ENCODE measurements around the gene FBXO33.

The FBXO33 gene

DNA sequence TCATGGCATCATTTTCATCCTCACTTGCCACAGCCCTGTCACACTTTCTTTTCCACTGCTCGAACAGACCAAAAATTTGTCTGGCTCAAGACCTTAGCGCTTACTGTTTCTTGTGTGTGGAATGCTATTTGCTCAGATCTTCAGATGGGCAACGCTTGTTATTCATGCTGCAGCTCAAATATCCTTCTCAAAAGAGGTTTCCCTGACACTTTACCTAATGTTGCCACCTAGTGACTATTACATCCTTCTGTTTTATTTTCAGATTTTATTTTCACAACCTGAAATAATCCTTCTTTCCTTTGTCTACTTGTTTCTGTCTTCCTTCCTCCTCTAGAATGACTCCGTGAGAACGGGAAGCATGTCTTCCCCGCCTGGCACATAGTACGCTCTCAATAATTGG is 5.6 kb downstream of the FBXO33 start:
- H3K9ac ChIP-seq (ENCODE audit: low read length), result no peak overlapping the region
- no peaks in the 10 kb centered on the region for H3K36me3 ChIP-seq (ENCODE audit: insufficient read depth, low read length)
- no peaks in the 10 kb centered on the region for H3K9me3 ChIP-seq (ENCODE audit: low read length)
- H3K27ac ChIP-seq (ENCODE audit: low read depth, low read length), result no peak overlapping the region
- H3K4me3 ChIP-seq (ENCODE audit: low read depth in 1 of 2, low read length in 2 of 2), result no peak overlapping the region
- no peaks in the 10 kb centered on the region for H3K27me3 ChIP-seq (ENCODE audit: control insufficient read depth in 1 of 2, insufficient read depth in 2 of 2, low read length in 2 of 2)
- H3K4me1 ChIP-seq (ENCODE audit: insufficient read depth, low read length), result peaks cover 23% of the 10 kb centered on the region

DNA sequence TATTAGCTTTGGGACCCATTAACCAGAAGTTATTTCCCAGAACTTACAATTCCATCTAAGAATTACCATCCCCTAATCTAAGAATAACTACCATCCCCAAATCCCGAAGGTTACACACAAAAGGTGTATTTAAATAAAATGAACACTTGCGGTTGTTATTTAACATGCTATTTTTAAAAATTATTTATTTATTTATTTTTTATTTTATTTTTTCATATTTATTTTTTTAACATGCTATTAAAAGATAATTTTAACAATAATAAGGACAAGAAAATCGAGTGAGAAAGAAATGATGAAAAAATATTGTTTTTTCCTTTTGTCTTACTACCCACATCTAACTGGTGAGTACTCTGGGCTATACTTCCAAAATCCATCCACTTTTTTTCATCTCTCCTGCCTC is 6.3 kb downstream of the FBXO33 start:
- Histone ChIP-seq H3K9me3 (ENCODE audit: low read length) (no peaks in the 10 kb centered on the region), H3K27me3 (ENCODE audit: control insufficient read depth in 1 of 2, insufficient read depth in 2 of 2, low read length in 2 of 2) (no peaks in the 10 kb centered on the region), H3K27ac (ENCODE audit: low read depth, low read length) (no peak overlapping the region), H3K36me3 (ENCODE audit: insufficient read depth, low read length) (no peaks in the 10 kb centered on the region), H3K9ac (ENCODE audit: low read length) (no peak overlapping the region), H3K4me1 (ENCODE audit: insufficient read depth, low read length) (peaks cover 23% of the 10 kb centered on the region), H3K4me3 (ENCODE audit: low read depth in 1 of 2, low read length in 2 of 2) (no peak overlapping the region)

DNA sequence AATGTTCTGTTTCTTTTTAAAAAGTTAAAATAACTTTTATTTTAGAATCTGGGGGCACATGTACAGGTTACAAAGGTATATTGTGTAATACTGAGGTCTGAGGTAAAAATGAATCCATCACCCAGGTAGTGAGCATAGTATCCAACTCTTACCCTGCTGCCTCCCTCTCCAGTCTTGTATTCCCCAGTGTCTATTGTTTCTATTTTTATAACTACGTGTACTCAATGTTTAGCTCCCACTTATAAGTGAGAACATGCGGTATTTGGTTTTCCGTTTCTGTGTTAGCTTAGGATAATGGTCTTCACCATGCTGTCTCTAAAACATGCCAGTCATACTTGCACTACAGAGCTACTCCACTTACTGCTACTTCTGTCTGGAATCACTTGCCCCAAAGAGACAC is 8.4 kb downstream of the FBXO33 start:
- no peak overlapping the region for H3K9ac ChIP-seq (ENCODE audit: low read length)
- H3K4me1 ChIP-seq (ENCODE audit: insufficient read depth, low read length), result peaks cover 3% of the 10 kb centered on the region
- no peaks in the 10 kb centered on the region for H3K36me3 ChIP-seq (ENCODE audit: insufficient read depth, low read length)
- no peak overlapping the region for H3K27ac ChIP-seq (ENCODE audit: low read depth, low read length)
- H3K27me3 ChIP-seq (ENCODE audit: control insufficient read depth in 1 of 2, insufficient read depth in 2 of 2, low read length in 2 of 2), result no peaks in the 10 kb centered on the region
- no peaks in the 10 kb centered on the region for H3K9me3 ChIP-seq (ENCODE audit: low read length)
- no peak overlapping the region for H3K4me3 ChIP-seq (ENCODE audit: low read depth in 1 of 2, low read length in 2 of 2)

DNA sequence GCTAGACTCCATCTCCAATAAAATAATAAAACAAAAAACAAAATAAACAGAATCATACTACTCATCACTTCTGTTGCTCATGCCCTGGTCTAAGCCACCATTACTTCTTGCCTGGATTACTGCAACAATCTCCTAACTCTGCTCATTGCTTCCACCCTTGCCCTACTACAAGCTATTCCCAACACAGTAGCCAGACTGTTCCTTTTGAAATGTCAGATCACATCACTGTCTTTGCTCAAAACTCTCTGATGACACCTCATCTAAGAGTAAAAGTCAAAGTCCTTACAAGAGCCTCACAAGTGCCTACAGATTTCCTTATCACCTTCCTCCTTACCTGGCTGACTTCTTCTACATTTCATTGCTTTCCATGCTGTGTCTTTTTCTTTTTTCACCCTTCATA is 10.0 kb downstream of the FBXO33 start:
- H3K4me3 ChIP-seq (ENCODE audit: low read depth in 1 of 2, low read length in 2 of 2), result no peak overlapping the region
- no peaks in the 10 kb centered on the region for H3K36me3 ChIP-seq (ENCODE audit: insufficient read depth, low read length)
- no peaks in the 10 kb centered on the region for H3K9me3 ChIP-seq (ENCODE audit: low read length)
- no peak overlapping the region for H3K27ac ChIP-seq (ENCODE audit: low read depth, low read length)
- no peaks in the 10 kb centered on the region for H3K4me1 ChIP-seq (ENCODE audit: insufficient read depth, low read length)
- no peak overlapping the region for H3K9ac ChIP-seq (ENCODE audit: low read length)
- no peaks in the 10 kb centered on the region for H3K27me3 ChIP-seq (ENCODE audit: control insufficient read depth in 1 of 2, insufficient read depth in 2 of 2, low read length in 2 of 2)

DNA sequence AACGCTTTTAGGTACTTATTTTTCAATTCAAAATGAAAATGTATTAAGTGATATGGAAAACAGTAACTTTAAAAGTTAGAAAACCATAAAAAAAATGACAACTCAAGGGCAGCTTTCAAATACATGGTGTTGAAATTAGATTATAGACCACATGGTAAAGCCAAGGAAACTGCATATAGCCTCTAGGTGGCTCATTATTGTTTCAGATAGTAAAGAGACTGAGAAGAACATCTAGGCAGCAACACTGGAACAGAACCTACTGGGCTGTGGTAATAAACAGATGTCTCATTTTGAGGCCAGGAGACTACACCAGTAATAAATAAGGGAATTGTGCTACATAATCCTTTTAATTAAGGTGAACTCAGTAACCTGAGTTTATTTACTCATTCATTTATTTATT is 13.0 kb downstream of the FBXO33 start:
- H3K9ac ChIP-seq (ENCODE audit: low read length), result no peak overlapping the region
- H3K4me3 ChIP-seq (ENCODE audit: low read depth in 1 of 2, low read length in 2 of 2), result no peak overlapping the region
- peaks cover 4% of the 10 kb centered on the region for H3K9me3 ChIP-seq (ENCODE audit: low read length)
- H3K36me3 ChIP-seq (ENCODE audit: insufficient read depth, low read length), result no peaks in the 10 kb centered on the region
- no peaks in the 10 kb centered on the region for H3K27me3 ChIP-seq (ENCODE audit: control insufficient read depth in 1 of 2, insufficient read depth in 2 of 2, low read length in 2 of 2)
- H3K27ac ChIP-seq (ENCODE audit: low read depth, low read length), result no peak overlapping the region
- no peaks in the 10 kb centered on the region for H3K4me1 ChIP-seq (ENCODE audit: insufficient read depth, low read length)

DNA sequence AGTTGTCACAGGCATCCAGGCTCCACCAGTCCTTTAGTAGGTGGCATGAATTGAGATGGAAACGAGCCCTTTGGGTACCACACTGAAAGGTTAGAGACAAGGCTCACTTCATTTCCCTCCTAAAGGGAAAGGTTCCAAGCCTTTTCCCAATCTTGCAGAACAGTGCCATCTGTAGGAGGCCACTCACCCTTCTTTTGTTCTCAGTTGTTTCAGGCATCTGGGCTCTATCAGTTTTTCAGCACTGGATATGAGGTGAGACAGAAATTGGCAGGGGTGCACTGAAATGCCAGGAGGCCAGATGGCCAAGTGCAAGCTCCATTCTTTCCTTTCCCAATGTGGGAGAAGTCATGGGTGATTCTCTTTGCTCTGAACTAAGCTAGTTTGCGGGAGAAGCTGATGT is 15.2 kb downstream of the FBXO33 start:
- Histone ChIP-seq H3K4me1 (ENCODE audit: insufficient read depth, low read length) (no peaks in the 10 kb centered on the region), H3K9me3 (ENCODE audit: low read length) (peaks cover 4% of the 10 kb centered on the region)

DNA sequence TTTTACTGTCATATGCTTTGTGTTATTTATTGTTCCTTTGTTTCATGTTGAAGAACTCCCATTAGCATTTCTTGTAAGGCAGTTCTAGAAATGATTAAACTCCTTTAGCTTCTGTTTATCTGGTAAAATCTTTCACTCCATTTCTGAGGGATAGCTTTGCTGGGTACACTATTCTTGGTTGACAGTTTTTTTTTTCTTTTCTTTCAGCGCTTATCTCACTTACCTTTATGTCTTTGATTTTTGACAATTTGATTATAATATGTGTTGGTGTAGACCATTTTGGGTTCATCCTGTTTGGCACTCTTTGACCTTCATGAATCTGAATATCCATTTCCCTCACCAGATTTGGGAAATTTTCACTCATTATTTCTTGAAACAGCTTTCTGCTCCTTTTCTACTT is 16.2 kb downstream of the FBXO33 start:
- Histone ChIP-seq H3K36me3 (ENCODE audit: insufficient read depth, low read length) (no peaks in the 10 kb centered on the region), H3K27ac (ENCODE audit: low read depth, low read length) (no peak overlapping the region), H3K27me3 (ENCODE audit: control insufficient read depth in 1 of 2, insufficient read depth in 2 of 2, low read length in 2 of 2) (no peaks in the 10 kb centered on the region), H3K9me3 (ENCODE audit: low read length) (peaks cover 4% of the 10 kb centered on the region), H3K4me3 (ENCODE audit: low read depth in 1 of 2, low read length in 2 of 2) (no peak overlapping the region), H3K9ac (ENCODE audit: low read length) (no peak overlapping the region), H3K4me1 (ENCODE audit: insufficient read depth, low read length) (no peaks in the 10 kb centered on the region)

More for the DNA sequence above, 15.2 kb downstream of the FBXO33 start:
- Histone ChIP-seq H3K36me3 (ENCODE audit: insufficient read depth, low read length) (no peaks in the 10 kb centered on the region), H3K9ac (ENCODE audit: low read length) (no peak overlapping the region), H3K4me3 (ENCODE audit: low read depth in 1 of 2, low read length in 2 of 2) (no peak overlapping the region), H3K27ac (ENCODE audit: low read depth, low read length) (no peak overlapping the region), H3K27me3 (ENCODE audit: control insufficient read depth in 1 of 2, insufficient read depth in 2 of 2, low read length in 2 of 2) (no peaks in the 10 kb centered on the region)

DNA sequence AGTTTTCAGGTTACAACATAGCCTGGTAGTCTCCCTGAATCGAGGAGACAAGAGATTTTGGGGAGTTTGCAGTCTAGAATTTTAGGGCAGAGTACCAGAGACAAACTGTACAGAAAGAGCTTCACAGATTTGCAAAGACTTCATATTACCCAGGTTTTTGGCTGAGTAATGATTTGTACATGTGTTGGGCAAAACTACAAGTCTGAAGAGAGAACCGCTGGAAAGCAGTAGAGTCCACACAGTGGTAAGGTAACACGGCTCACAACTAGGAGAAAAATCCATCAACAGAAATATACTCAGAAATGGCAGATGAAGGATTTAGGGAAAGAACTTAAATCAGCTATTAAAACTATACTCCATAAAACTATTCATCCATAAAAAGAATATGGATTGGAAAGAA is 25.7 kb downstream of the FBXO33 start:
- Histone ChIP-seq H3K4me3 (ENCODE audit: low read depth in 1 of 2, low read length in 2 of 2) (no peak overlapping the region), H3K27me3 (ENCODE audit: control insufficient read depth in 1 of 2, insufficient read depth in 2 of 2, low read length in 2 of 2) (no peaks in the 10 kb centered on the region), H3K4me1 (ENCODE audit: insufficient read depth, low read length) (no peaks in the 10 kb centered on the region), H3K36me3 (ENCODE audit: insufficient read depth, low read length) (peaks cover under 1% of the 10 kb centered on the region), H3K9ac (ENCODE audit: low read length) (no peak overlapping the region), H3K9me3 (ENCODE audit: low read length) (no peaks in the 10 kb centered on the region), H3K27ac (ENCODE audit: low read depth, low read length) (no peak overlapping the region)

DNA sequence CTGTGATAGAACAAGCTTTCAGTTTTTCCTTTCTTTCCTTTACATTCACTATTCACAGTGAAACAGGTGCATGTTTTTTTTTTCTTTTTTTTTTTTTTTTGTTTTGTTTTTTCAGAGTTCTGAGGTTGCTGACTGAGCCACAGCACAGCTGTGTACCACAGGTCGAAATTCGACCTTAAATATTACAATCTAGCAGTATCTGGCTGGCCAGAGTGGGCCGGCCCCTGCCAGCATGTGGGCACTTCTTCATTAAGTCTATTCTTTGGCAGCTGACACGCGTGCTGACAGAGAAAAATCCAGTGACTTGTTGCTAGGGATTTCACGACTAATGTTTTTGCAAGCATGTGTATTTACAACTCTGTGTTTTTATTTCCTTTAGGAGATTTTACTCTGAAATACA is 33.9 kb downstream of the FBXO33 start:
- Histone ChIP-seq H3K4me3 (ENCODE audit: low read depth in 1 of 2, low read length in 2 of 2) (no peak overlapping the region), H3K4me1 (ENCODE audit: insufficient read depth, low read length) (no peaks in the 10 kb centered on the region), H3K27me3 (ENCODE audit: control insufficient read depth in 1 of 2, insufficient read depth in 2 of 2, low read length in 2 of 2) (no peaks in the 10 kb centered on the region), H3K27ac (ENCODE audit: low read depth, low read length) (no peak overlapping the region), H3K9ac (ENCODE audit: low read length) (no peak overlapping the region), H3K9me3 (ENCODE audit: low read length) (no peaks in the 10 kb centered on the region), H3K36me3 (ENCODE audit: insufficient read depth, low read length) (peaks cover 25% of the 10 kb centered on the region)

DNA sequence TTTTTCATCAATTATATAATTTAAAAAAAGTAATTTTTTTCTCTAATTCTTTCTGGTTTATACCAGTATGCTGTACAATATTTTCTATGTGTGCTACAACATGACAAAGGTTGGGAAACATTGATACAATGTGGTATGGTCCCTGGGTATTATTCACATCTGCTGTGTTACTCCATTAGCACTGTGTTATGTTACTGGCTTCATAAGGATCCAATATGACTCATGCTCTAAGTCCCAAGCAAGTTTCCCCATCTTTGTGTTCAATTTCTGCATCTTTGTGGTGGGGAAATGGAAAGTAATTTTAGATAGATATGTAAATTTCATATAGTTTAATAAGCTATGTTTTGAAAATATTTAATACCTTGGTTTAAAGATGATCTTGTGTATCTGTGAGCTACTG is 35.8 kb downstream of the FBXO33 start:
- H3K27ac ChIP-seq (ENCODE audit: low read depth, low read length), result no peak overlapping the region
- no peak overlapping the region for H3K9ac ChIP-seq (ENCODE audit: low read length)
- H3K27me3 ChIP-seq (ENCODE audit: control insufficient read depth in 1 of 2, insufficient read depth in 2 of 2, low read length in 2 of 2), result no peaks in the 10 kb centered on the region
- H3K4me3 ChIP-seq (ENCODE audit: low read depth in 1 of 2, low read length in 2 of 2), result no peak overlapping the region
- H3K9me3 ChIP-seq (ENCODE audit: low read length), result no peaks in the 10 kb centered on the region
- no peaks in the 10 kb centered on the region for H3K4me1 ChIP-seq (ENCODE audit: insufficient read depth, low read length)
- H3K36me3 ChIP-seq (ENCODE audit: insufficient read depth, low read length), result peaks cover 24% of the 10 kb centered on the region

DNA sequence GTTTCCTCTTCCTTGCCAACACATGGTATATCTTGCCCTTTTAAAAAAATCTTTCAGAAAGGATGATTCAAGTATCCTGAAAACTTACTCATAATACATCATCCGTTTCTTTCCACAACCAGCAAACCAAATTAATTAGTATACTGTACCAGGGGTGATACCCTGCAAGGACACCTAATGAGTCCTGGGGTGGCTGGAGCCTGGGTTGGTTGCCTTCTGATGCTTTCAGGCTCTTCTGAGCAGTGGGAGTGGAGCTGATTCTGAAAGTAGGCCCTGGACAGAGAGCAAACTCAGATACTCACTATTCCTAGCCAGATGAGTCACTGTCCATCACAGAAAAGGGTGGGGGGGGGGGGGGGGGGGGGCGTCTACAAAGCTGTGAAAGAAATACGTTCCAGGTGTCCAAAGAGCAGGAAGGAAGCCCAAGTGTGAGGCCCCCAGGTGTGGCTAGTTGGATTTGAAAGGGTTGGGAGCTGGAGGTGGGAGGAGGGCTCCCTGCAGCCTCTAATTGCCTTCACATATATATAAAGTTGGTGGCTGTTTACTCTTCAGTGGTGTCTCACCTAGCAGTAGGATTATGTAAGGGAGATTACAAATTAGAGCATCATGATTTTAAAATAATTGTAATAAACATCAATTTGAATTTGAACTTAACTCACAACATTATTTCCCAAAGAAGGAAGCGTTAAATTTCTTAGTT is 36.5 kb downstream of the FBXO33 start:
- Histone ChIP-seq H3K4me1 (ENCODE audit: insufficient read depth, low read length) (no peaks in the 10 kb centered on the region), H3K27ac (ENCODE audit: low read depth, low read length) (no peak overlapping the region), H3K4me3 (ENCODE audit: low read depth in 1 of 2, low read length in 2 of 2) (no peak overlapping the region), H3K9ac (ENCODE audit: low read length) (no peak overlapping the region), H3K27me3 (ENCODE audit: control insufficient read depth in 1 of 2, insufficient read depth in 2 of 2, low read length in 2 of 2) (no peaks in the 10 kb centered on the region), H3K36me3 (ENCODE audit: insufficient read depth, low read length) (peaks cover 20% of the 10 kb centered on the region), H3K9me3 (ENCODE audit: low read length) (no peaks in the 10 kb centered on the region)

DNA sequence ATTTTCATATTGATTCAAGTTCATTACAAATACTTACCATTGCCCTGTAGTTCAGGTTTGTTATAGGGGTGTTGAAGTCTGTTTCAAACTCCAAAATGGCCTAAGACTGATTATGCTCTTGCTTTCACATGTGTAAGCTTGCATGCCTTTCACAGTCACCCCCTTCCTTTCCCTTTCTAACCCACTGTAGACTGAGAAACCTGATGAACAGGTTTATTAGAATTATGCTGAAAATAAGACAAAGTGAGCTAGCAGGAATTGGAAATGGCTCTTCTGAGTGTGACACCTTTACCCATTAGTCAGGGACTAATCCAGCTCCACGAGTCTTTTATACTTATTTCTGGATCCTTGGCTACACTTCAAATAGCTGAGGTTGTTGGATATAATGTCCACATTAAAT is 38.9 kb downstream of the FBXO33 start:
- no peak overlapping the region for H3K4me3 ChIP-seq (ENCODE audit: low read depth in 1 of 2, low read length in 2 of 2)
- no peaks in the 10 kb centered on the region for H3K4me1 ChIP-seq (ENCODE audit: insufficient read depth, low read length)
- H3K36me3 ChIP-seq (ENCODE audit: insufficient read depth, low read length), result peaks cover 4% of the 10 kb centered on the region
- H3K9ac ChIP-seq (ENCODE audit: low read length), result no peak overlapping the region
- H3K27me3 ChIP-seq (ENCODE audit: control insufficient read depth in 1 of 2, insufficient read depth in 2 of 2, low read length in 2 of 2), result no peaks in the 10 kb centered on the region
- no peak overlapping the region for H3K27ac ChIP-seq (ENCODE audit: low read depth, low read length)
- no peaks in the 10 kb centered on the region for H3K9me3 ChIP-seq (ENCODE audit: low read length)

Data from muscle layer of colon (tissue), 2 donors.